ENCODE data around the gene ATP6V1C2. TPM values are rescaled to one million over a fixed set of nuclear protein-coding genes. Genes with fewer than 3 reads are reported as not detected.

ATP6V1C2 gene
- total and polyA plus RNA-seq, 4 donors: 0.55 to 2.5 (median 1.0) TPM

GRCh38 chr2:10830641-10831399 is 109.4 kb downstream of the ATP6V1C2 start:
- no peak overlapping the region for H3K27ac ChIP-seq (ENCODE audit: low read depth in 1 of 2, low read length in 1 of 2)
- WGBS, 2 donors: 70 to 79% methylated on average over 30 of the region's 30 CpGs
- no peak for ATAC-seq (ENCODE audit: insufficient read depth, low FRiP score)

GRCh38 chr2:10831400-10831985 is 110.1 kb downstream of the ATP6V1C2 start:
- ATAC-seq (ENCODE audit: insufficient read depth, low FRiP score) (no peak), DNase-seq (no peak)
- H3K9me3 ChIP-seq (ENCODE audit: control insufficient read depth in 4 of 4, insufficient read depth in 3 of 4, low read length in 3 of 4): no peaks in the 10 kb centered on the region
- H3K36me3 ChIP-seq (ENCODE audit: control insufficient read depth in 4 of 4, insufficient read depth in 4 of 4, low read length in 4 of 4): no peaks in the 10 kb centered on the region
- no peak overlapping the region for H3K27ac ChIP-seq (ENCODE audit: low read depth in 1 of 2, low read length in 1 of 2)
- peaks cover 0 to 8% (median 5%) of the 10 kb centered on the region in 3 donors for H3K27me3 ChIP-seq (ENCODE audit: control insufficient read depth in 3 of 3, insufficient read depth in 3 of 3, low read length in 2 of 3)
- peaks cover 0 to 6% (median 0%) of the 10 kb centered on the region in 5 donors for H3K4me1 ChIP-seq (ENCODE audit: control insufficient read depth in 5 of 5, insufficient read depth in 5 of 5, low read length in 5 of 5)
- no peak overlapping the region for H3K9ac ChIP-seq (ENCODE audit: insufficient read depth in 1 of 2, low read length in 2 of 2)
- no peak for TF ChIP-seq CTCF (IDR thresholded peaks at IDR 0.05; ENCODE audit: control extremely low read depth, extremely low read depth)
- no peak overlapping the region for H3K4me3 ChIP-seq
- WGBS, 2 donors: 54 to 64% methylated on average over 16 of the region's 16 CpGs

More at GRCh38 chr2:10830641-10831399, 109.4 kb downstream of the ATP6V1C2 start:
- H3K27me3 ChIP-seq (ENCODE audit: control insufficient read depth in 3 of 3, insufficient read depth in 3 of 3, low read length in 2 of 3): peaks cover 0 to 8% (median 5%) of the 10 kb centered on the region in 3 donors
- H3K4me1 ChIP-seq (ENCODE audit: control insufficient read depth in 5 of 5, insufficient read depth in 5 of 5, low read length in 5 of 5): peaks cover 0 to 6% (median 0%) of the 10 kb centered on the region in 5 donors
- no peak overlapping the region for H3K4me3 ChIP-seq
- H3K9me3 ChIP-seq (ENCODE audit: control insufficient read depth in 4 of 4, insufficient read depth in 3 of 4, low read length in 3 of 4): peaks cover 0 to 2% (median 0%) of the 10 kb centered on the region in 4 donors
- no peaks in the 10 kb centered on the region for H3K36me3 ChIP-seq (ENCODE audit: control insufficient read depth in 4 of 4, insufficient read depth in 4 of 4, low read length in 4 of 4)
- H3K9ac ChIP-seq (ENCODE audit: insufficient read depth in 1 of 2, low read length in 2 of 2): no peak overlapping the region
- DNase-seq: no peak
- TF ChIP-seq CTCF (IDR thresholded peaks at IDR 0.05; ENCODE audit: control extremely low read depth, extremely low read depth): no peak

GRCh38 chr2:10832203-10832936 is 110.9 kb downstream of the ATP6V1C2 start:
- H3K9ac ChIP-seq (ENCODE audit: insufficient read depth in 1 of 2, low read length in 2 of 2): no peak overlapping the region
- no peaks in the 10 kb centered on the region for H3K36me3 ChIP-seq (ENCODE audit: control insufficient read depth in 4 of 4, insufficient read depth in 4 of 4, low read length in 4 of 4)
- peaks cover 0 to 8% (median 5%) of the 10 kb centered on the region in 3 donors for H3K27me3 ChIP-seq (ENCODE audit: control insufficient read depth in 3 of 3, insufficient read depth in 3 of 3, low read length in 2 of 3)
- DNase-seq (peak; percentile 86 to 89 (median 88)), ATAC-seq (ENCODE audit: insufficient read depth, low FRiP score) (peak; percentile 76)
- H3K27ac ChIP-seq (ENCODE audit: low read depth in 1 of 2, low read length in 1 of 2): no peak overlapping the region
- no peaks in the 10 kb centered on the region for H3K9me3 ChIP-seq (ENCODE audit: control insufficient read depth in 4 of 4, insufficient read depth in 3 of 4, low read length in 3 of 4)
- H3K4me3 ChIP-seq: no peak overlapping the region
- 21 to 23% methylated on average over 30 of the region's 30 CpGs for WGBS, 2 donors
- peaks cover 0 to 6% (median 0%) of the 10 kb centered on the region in 5 donors for H3K4me1 ChIP-seq (ENCODE audit: control insufficient read depth in 5 of 5, insufficient read depth in 5 of 5, low read length in 5 of 5)
- TF ChIP-seq CTCF (IDR thresholded peaks at IDR 0.05; ENCODE audit: control extremely low read depth, extremely low read depth): peak; percentile 92
